Liver (tissue), 3 donors: Measurements from ENCODE around the gene ABCA13.

Experiments used
- EGR1 ChIP-seq, 2 donors: IDR thresholded peaks; 2 replicates each; pipeline ENCODE4 v1.6.1; 2016 to 2018; ENCODE audit warnings: antibody characterized with exemption in 2 of 2, low read depth in 2 of 2
- GABPA ChIP-seq, 2 donors: IDR thresholded peaks in 1 of 2; conservative IDR thresholded peaks in 1 of 2; 2 replicates each; pipeline ENCODE4 v1.6.1; 2016; ENCODE audit warnings: antibody characterized with exemption in 2 of 2, mild to moderate bottlenecking in 1 of 2, moderate library complexity in 1 of 2
- JUND ChIP-seq, 2 donors: IDR thresholded peaks; 2 replicates each; pipeline ENCODE4 v1.6.1; 2016; ENCODE audit warnings: antibody characterized with exemption in 2 of 2
- RAD21 ChIP-seq, 2 donors: IDR thresholded peaks; 2 replicates each; pipeline ENCODE4 v1.6.1; 2016; ENCODE audit warnings: antibody characterized with exemption in 2 of 2, mild to moderate bottlenecking in 2 of 2
- REST ChIP-seq: IDR thresholded peaks from 2 replicates; pipeline ENCODE4 v1.6.1; 2016; ENCODE audit warnings: antibody characterized with exemption, mild to moderate bottlenecking
- SP1 ChIP-seq: IDR thresholded peaks from 2 replicates; pipeline ENCODE4 v1.6.1; 2018; ENCODE audit warnings: antibody characterized with exemption, mild to moderate bottlenecking
- YY1 ChIP-seq: IDR thresholded peaks from 2 replicates; pipeline ENCODE4 v1.6.1; 2016; ENCODE audit warnings: antibody characterized with exemption, mild to moderate bottlenecking
- ZBTB33 ChIP-seq: IDR thresholded peaks from 2 replicates; pipeline ENCODE4 v1.6.1; 2016; ENCODE audit warnings: antibody characterized with exemption
- TF ChIP-seq, protein P1 (sequence below): fragments of 150-350 bp; IDR thresholded peaks from 2 replicates; pipeline ENCODE4 v1.5.1; 2017; ENCODE audit warnings: improper control_type of control experiment, low read depth, low read length; ENCODE audit not compliant: missing input control
- TF ChIP-seq, protein P2 (sequence below): IDR thresholded peaks from 2 replicates; pipeline ENCODE4 v1.6.1; 2016; ENCODE audit warnings: antibody characterized with exemption
- donor health status: healthy.
- donor health status: healthy.

GRCh38 chr7:48183965-48184364 is 12.7 kb downstream of the ABCA13 start:
- no peak for TF ChIP-seq EGR1 (IDR thresholded peaks at IDR 0.05; ENCODE audit: low read depth in 2 of 2)
- TF ChIP-seq, protein P1, sequence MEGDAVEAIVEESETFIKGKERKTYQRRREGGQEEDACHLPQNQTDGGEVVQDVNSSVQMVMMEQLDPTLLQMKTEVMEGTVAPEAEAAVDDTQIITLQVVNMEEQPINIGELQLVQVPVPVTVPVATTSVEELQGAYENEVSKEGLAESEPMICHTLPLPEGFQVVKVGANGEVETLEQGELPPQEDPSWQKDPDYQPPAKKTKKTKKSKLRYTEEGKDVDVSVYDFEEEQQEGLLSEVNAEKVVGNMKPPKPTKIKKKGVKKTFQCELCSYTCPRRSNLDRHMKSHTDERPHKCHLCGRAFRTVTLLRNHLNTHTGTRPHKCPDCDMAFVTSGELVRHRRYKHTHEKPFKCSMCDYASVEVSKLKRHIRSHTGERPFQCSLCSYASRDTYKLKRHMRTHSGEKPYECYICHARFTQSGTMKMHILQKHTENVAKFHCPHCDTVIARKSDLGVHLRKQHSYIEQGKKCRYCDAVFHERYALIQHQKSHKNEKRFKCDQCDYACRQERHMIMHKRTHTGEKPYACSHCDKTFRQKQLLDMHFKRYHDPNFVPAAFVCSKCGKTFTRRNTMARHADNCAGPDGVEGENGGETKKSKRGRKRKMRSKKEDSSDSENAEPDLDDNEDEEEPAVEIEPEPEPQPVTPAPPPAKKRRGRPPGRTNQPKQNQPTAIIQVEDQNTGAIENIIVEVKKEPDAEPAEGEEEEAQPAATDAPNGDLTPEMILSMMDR: no peak
- TF ChIP-seq SP1: no peak
- TF ChIP-seq REST: no peak
- TF ChIP-seq JUND (IDR thresholded peaks at IDR 0.05): no peak
- no peak for TF ChIP-seq RAD21 (IDR thresholded peaks at IDR 0.05)
- no peak for TF ChIP-seq GABPA (IDR thresholded peaks at IDR 0.05 in 1 of 2, conservative IDR thresholded peaks at IDR 0.05 in 1 of 2)
- TF ChIP-seq ZBTB33: no peak
- no peak for TF ChIP-seq YY1
- TF ChIP-seq, protein P2, sequence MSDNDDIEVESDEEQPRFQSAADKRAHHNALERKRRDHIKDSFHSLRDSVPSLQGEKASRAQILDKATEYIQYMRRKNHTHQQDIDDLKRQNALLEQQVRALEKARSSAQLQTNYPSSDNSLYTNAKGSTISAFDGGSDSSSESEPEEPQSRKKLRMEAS: no peak
